ENCODE data around the gene YJEFN3.

Gene YJEFN3

GRCh38 chr19:19498255-19498991, 30.3 kb upstream of the YJEFN3 start:
- DNase-seq: no peak

- DNase-seq: no peak
Measured at GRCh38 chr19:19499272-19499995, 29.3 kb upstream of the YJEFN3 start.

GRCh38 chr19:19500975-19501644, 27.6 kb upstream of the YJEFN3 start:
- DNase-seq: no peak

GRCh38 chr19:19501798-19502197, 26.9 kb upstream of the YJEFN3 start:
- DNase-seq: no peak

GRCh38 chr19:19502281-19502680, 26.4 kb upstream of the YJEFN3 start:
- no peak for DNase-seq

GRCh38 chr19:19502808-19503602, 25.7 kb upstream of the YJEFN3 start:
- no peak for DNase-seq

- DNase-seq: no peak
Measured at GRCh38 chr19:19504754-19505668, 23.7 kb upstream of the YJEFN3 start.

GRCh38 chr19:19505669-19506326, 22.9 kb upstream of the YJEFN3 start:
- DNase-seq: no peak

GRCh38 chr19:19506592-19506991, 22.1 kb upstream of the YJEFN3 start:
- DNase-seq: no peak

- no peak for DNase-seq
Measured at GRCh38 chr19:19507354-19507753, 21.4 kb upstream of the YJEFN3 start.

GRCh38 chr19:19508217-19508616, 20.5 kb upstream of the YJEFN3 start:
- DNase-seq: no peak

- no peak for DNase-seq
Measured at GRCh38 chr19:19510432-19510831, 18.3 kb upstream of the YJEFN3 start.

GRCh38 chr19:19513682-19514081, 15.0 kb upstream of the YJEFN3 start:
- no peak for DNase-seq

- no peak for DNase-seq
Measured at GRCh38 chr19:19514215-19514657, 14.5 kb upstream of the YJEFN3 start.

- no peak for DNase-seq
Measured at GRCh38 chr19:19514881-19515641, 13.7 kb upstream of the YJEFN3 start, which contains the start of gene TSSK6. Gene TSSK6, minus strand, starts transcription at chr19:19515548. Its CDS starts 121 bp downstream, at chr19:19515427.

GRCh38 chr19:19515642-19516519, 12.8 kb upstream of the YJEFN3 start, which contains the start of gene NDUFA13:
Gene NDUFA13, plus strand, starts transcription at chr19:19516225. Its CDS starts 14 bp downstream, at chr19:19516239.
- DNase-seq: peak; percentile 95

- no peak for DNase-seq
Measured at GRCh38 chr19:19517235-19517619, 11.5 kb upstream of the YJEFN3 start.

GRCh38 chr19:19520989-19521388, 7.7 kb upstream of the YJEFN3 start:
- DNase-seq: no peak

- DNase-seq: no peak
Measured at GRCh38 chr19:19523177-19523576, 5.5 kb upstream of the YJEFN3 start.

Measured in activated T-cell treated with anti-CD3 and anti-CD28 coated beads for 4 hours (primary cell).